Measurements from ENCODE around the gene ERICH2.
A peak's percentile ranks its signal among the peaks of the same experiment; 100 is the strongest.

ERICH2 gene

GRCh38 chr2:170764880-170765261 lies 5.3 kb upstream of the ERICH2 start:
- no peak for DNase-seq

GRCh38 chr2:170766693-170767092 lies 3.5 kb upstream of the ERICH2 start:
- DNase-seq = no peak

- peak; percentile 42 for DNase-seq
Observed at GRCh38 chr2:170770606-170771420, 635 bp downstream of the ERICH2 start.

GRCh38 chr2:170771421-170771937 lies 1.3 kb downstream of the ERICH2 start:
- DNase-seq = no peak

GRCh38 chr2:170772295-170772694 lies 2.1 kb downstream of the ERICH2 start:
- no peak for DNase-seq

- no peak for DNase-seq
Observed at GRCh38 chr2:170774074-170774473, 3.9 kb downstream of the ERICH2 start.

- no peak for DNase-seq
Observed at GRCh38 chr2:170778900-170779299, 8.7 kb downstream of the ERICH2 start.

- DNase-seq = no peak
Observed at GRCh38 chr2:170779304-170779703, 9.1 kb downstream of the ERICH2 start.

- no peak for DNase-seq
Observed at GRCh38 chr2:170782673-170783072, 12.5 kb downstream of the ERICH2 start.

GRCh38 chr2:170783549-170783948 lies 13.4 kb downstream of the ERICH2 start:
- no peak for DNase-seq

GRCh38 chr2:170798996-170799395 lies 28.8 kb downstream of the ERICH2 start:
- no peak for DNase-seq

- DNase-seq = no peak
Observed at GRCh38 chr2:170806548-170806947, 36.4 kb downstream of the ERICH2 start.

GRCh38 chr2:170812710-170813600 lies 42.8 kb downstream of the ERICH2 start:
- DNase-seq = no peak

GRCh38 chr2:170813611-170814532 lies 43.7 kb downstream of the ERICH2 start:
- DNase-seq = no peak

GRCh38 chr2:170814533-170815230 lies 44.5 kb downstream of the ERICH2 start:
- no peak for DNase-seq

- no peak for DNase-seq
Observed at GRCh38 chr2:170815311-170815710, 45.1 kb downstream of the ERICH2 start.

GRCh38 chr2:170815746-170816503 lies 45.7 kb downstream of the ERICH2 start:
- peak; percentile 54 for DNase-seq

- DNase-seq = peak; percentile 60
Observed at GRCh38 chr2:170816504-170817092, 46.4 kb downstream of the ERICH2 start, which contains the start of gene GAD1. Gene GAD1, plus strand, starts transcription at chr2:170816887. Its CDS starts 1,705 bp downstream, at chr2:170818592.

GRCh38 chr2:170817093-170818035 lies 47.2 kb downstream of the ERICH2 start:
- DNase-seq = no peak

All from activated T-cell treated with anti-CD3 and anti-CD28 coated beads for 4 hours (primary cell).